Measurements from ENCODE around the gene GLDN.

Gene GLDN

DNA sequence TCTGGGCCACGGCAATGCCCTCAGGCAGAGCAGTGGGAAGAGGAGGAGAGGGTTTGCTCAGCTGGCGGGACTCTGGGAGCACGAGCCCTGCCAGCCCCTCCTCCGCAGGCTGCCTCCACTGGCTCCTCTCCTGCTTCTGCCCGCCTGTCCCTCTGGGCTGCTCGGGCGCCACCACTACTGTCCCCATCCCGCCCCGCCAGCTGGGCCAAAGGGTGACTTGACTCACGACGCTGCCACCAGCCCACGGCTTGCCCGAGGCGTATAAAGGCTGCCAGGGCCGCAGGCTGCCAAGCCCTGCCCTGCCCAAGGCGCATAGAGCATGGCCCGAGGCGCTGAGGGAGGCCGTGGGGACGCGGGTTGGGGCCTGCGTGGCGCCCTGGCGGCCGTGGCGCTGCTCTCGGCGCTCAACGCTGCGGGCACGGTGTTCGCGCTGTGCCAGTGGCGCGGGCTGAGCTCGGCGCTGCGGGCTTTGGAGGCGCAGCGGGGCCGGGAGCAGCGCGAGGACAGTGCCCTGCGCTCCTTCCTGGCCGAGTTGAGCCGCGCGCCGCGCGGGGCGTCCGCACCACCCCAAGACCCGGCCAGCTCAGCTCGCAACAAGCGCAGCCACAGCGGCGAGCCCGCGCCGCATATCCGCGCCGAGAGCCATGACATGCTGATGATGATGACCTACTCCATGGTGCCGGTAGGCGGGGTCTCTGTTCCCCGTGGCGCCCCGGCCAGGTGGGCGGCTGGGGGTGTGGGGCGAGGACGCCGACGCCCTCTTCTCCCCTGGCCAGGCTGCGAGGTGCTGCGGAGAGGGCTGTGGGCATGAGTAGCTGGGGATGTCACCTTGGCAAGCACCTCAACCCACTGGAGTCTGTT, at the start of gene GLDN:
TSS of gene GLDN (plus strand) at position 290 of the 861 bp plus-strand sequence. CDS start at position 320, 30 bp downstream.
- no peak for DNase-seq (ENCODE audit: low read depth in 2 of 2, low spot score in 1 of 2)

DNA sequence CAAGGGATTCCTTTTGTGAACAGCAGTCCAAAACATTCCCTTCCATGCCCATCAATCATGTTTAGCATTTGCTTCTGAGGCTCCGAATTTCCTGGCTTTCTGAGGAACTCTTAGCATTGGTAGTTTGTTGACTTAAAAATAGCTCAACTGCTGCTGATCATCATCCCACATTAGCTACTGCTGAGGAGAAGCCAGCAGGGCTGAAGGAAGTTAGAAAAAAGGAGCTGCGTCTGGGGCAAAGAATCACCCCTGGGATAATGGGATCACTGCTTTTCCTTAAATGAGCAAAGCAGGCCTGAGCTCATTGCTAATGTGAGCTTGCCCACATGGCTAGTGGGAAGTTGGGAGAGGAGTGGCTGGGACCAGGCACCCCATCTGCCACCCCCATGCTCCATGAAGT, 42.8 kb upstream of the GLDN start:
- DNase-seq (ENCODE audit: low read depth in 2 of 2, low spot score in 1 of 2), result no peak

DNA sequence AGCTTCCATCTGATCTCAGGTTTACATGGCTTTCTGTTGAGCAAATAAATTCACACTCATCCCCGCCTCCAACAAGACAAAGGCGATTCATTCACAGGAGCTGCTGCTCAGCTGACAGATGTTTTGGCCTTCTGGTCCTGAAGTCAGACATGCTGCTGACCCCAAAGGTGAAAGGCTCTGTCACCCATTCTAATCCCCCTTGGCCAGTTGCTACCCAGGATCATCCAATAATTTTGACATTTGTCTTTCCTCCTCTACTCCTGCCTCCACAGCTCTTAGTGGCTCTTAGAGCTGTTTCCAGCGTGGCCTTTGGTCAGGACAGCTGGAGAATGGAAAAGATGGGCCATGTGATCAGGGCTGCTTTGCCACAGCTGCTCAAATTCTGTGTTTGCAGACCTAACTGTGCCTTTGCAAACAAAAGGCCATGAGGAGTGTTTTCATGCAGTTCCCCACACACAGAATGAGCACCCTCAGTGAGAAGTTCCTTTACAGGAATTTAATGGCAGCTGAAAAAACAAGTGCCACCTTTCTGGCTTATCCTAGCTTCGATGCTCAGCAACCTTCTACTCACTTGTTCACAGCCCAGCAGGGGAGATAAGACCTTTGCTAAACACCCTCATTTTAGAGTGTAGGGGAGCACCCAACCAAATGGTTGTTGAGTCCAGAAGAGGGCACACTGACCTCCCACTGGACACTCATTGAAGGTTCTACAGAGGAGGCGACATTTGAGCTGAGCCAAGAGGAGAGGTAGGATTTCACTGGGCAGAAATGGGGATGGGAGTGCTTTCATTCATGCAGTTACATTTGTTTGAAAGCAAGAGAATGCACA, 42.1 kb upstream of the GLDN start:
- DNase-seq (ENCODE audit: low read depth in 2 of 2, low spot score in 1 of 2), result no peak

DNA sequence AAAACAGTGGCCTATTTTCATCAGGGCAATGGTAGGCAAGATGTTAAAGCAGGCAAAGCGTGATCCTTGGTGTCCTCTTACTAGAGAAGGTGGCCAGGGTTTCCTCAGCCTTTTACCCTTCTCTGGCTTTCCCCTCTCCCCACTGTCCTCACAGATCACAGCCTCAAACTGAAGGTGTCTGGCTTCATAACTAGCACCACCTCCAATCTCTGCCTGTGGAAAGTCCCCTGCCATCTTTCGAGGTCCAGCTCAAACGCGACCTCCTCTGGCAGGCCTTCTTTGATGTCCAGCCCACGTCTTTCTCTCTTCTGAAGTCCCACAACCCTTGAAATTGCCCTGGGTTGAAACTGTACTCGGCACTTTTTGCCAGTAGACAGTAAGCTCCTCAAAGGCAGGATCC, 39.0 kb upstream of the GLDN start:
- no peak for DNase-seq (ENCODE audit: low read depth in 2 of 2, low spot score in 1 of 2)

DNA sequence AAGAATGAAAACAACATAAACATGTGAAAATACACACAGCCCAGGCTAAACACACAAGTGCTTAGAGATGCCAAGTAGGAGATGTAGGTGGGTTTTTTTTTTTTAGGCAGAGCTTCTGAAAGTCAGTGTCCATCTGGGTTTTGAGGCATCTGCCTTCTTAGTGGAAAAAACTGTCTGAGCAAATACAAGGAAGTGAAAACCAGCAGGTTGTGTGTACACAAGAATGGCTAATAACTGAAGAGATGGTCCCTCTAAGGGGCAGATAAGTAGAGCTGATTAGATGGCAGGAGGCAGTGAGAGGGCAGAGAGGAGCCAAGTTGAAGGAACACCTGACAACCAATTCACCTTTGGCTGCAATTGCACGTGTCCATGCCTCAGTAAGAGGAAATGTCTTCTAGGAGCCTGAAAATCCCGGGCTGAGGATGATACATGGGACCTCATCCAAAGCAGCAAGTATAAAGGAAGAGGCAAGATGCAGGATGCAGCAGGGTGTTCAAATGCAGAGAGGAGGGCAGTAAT, 37.9 kb upstream of the GLDN start:
- no peak for DNase-seq (ENCODE audit: low read depth in 2 of 2, low spot score in 1 of 2)

DNA sequence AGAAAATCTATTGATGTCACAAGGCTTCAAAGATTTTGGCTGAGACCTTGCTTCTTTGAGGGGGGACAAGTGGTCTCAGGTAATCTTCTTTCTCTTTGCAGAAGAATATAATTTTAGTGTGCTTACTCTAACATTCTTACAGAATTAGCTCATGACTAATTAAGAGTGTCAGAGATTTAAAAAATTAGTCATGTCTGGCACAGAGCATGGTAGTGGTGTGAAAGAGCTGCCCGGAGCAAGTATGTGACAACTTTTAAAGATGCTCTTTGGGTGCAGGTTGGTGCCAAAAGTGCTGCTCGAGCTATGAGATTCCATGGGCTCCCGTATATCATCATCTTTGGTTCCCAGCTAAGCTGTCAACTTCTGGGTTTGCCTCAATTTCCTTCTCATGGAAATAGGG, 34.1 kb upstream of the GLDN start:
- no peak for DNase-seq (ENCODE audit: low read depth in 2 of 2, low spot score in 1 of 2)

DNA sequence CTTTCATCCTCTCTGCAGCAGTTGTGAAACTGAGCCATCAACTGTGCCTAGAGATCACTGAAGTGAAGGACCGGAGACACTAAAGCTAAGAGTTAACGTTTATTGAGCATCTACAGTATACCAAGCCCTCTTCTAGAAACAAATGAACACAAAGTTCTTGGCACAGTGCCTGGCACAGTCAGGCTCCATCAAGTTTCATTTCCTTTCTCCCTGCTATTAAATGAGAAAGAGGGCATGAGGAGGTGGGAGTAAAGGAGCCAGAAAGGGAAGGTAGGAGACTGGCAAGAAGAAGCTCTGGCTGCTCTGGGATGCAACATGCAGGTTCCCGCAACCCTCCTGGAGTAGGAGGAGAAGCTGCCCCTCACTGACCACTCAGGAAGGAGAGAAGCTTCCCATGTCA, 33.6 kb upstream of the GLDN start:
- no peak for DNase-seq (ENCODE audit: low read depth in 2 of 2, low spot score in 1 of 2)

DNA sequence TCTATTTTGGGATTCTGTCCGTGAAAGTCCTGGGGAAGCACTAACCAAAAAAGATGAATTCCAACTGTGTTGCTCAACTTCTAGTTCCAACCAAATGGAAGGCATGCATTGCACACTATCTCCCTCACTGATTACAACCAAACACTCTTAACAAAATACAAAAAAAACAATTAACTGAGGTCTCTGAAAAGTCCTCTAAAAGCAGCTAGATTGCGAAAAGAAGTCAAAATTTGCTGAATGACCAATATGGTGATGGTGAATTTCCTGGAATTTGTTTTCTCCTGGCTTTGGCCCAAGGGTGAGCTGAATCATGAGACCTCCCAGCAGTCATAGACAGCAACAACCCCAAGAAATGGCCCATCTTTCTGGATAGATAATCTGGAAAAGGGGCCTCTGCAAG, 31.4 kb upstream of the GLDN start:
- DNase-seq (ENCODE audit: low read depth in 2 of 2, low spot score in 1 of 2), result no peak

DNA sequence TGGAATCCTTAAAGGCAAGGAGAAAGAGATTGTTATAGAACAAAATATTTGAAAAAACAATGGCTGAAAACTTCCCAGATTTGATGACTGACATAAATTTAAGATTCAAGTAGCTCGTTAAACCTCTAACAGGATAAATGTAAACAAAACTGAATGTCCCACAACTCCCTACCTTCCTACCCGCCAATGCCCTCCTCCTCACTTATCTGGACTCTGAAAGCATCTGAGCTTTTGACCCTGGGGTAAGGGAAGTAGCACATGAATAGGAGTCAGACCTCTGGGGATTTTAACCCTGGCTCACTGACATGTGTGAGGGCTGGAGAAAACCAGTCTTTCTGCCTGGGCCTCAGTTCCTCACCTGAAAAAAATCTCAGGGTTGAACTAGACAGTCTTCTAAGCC, 29.9 kb upstream of the GLDN start:
- no peak for DNase-seq (ENCODE audit: low read depth in 2 of 2, low spot score in 1 of 2)

DNA sequence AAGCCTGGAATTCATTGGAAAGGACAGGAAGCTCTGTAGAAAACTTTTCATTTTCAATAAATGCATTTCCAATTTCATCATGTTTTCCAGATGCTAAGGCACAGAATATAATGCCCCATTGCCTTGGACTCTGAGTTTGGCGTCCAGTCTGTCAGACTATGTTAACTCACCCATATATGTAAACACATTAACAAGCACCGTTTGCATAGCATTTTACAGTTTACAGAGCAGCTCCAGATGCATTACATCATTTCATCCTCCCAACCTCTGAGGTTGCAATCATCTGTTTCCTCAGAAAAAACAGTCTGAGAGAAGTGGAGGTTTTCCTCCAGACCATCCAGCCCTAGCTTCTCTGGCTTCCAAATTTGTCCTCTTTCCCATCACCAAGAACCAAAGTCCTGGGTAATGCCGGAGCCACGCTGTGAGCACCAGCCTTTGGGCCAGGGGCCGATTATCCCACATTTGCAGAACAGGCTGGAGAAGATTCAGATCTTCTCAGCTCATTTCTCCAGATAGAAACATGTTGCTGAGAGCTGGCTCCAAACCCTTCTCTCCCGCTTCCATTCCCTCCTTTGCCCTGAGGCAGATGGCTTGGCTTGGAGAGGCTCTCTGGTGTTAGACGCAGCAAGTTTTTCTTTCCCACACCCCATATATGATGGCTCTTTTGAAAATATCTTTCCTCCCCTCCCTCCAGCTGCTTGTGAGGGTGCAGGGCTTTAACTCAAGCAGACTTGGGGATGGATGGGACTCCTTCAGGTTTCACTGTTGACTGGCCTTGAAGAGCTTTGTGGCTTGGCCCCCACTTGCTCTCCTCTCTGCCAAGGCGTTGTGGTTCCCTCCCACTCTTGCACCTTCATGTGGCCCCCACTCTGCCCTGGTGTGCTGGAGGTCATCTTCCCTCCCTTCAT, 29.0 kb upstream of the GLDN start:
- no peak for DNase-seq (ENCODE audit: low read depth in 2 of 2, low spot score in 1 of 2)

DNA sequence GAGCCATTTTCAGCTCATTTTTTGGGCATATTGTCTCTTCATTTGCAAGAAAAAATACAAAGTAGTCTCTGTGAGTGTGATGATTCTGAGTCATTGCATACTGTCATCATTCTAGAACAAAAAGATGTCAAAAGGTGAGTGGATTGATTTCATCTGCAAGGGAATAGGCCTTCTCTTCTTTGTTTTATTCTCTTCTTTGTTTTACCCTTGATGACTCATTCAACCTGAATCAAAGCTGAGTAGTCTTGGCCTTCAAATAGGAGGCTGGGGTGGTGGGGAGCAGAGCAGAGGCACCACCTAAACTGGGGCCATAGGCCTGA, 28.4 kb upstream of the GLDN start:
- DNase-seq (ENCODE audit: low read depth in 2 of 2, low spot score in 1 of 2), result no peak

DNA sequence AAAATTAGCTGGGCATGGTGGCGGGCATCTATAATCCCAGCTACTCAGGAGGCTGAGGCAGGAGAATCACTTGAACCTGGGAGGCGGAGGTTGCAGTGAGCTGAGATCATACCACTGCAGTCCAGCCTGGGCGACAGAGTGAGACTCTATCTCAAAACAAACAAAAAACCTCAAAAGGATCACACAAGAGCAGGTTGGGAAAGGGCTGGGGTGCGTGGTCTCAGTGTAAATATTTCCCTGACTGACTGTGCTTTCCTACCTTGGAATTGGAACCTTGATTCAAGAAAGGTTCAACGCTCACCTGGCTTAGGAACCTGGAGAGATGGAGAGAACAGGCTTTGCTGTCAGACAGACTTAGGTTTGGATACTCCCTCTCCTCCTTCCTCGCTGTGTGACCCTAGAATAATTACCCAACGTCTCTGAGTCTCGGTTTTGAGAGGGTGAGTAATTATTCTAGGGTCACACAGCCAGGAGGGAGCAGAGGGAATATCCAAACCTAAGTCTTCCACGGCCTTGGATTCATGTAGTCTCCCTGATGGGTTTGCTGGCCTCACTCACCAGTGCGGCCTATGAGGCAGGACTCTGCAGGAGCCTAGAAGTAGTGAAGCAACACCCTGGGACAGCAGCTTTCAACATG, 27.7 kb upstream of the GLDN start:
- DNase-seq (ENCODE audit: low read depth in 2 of 2, low spot score in 1 of 2), result no peak

DNA sequence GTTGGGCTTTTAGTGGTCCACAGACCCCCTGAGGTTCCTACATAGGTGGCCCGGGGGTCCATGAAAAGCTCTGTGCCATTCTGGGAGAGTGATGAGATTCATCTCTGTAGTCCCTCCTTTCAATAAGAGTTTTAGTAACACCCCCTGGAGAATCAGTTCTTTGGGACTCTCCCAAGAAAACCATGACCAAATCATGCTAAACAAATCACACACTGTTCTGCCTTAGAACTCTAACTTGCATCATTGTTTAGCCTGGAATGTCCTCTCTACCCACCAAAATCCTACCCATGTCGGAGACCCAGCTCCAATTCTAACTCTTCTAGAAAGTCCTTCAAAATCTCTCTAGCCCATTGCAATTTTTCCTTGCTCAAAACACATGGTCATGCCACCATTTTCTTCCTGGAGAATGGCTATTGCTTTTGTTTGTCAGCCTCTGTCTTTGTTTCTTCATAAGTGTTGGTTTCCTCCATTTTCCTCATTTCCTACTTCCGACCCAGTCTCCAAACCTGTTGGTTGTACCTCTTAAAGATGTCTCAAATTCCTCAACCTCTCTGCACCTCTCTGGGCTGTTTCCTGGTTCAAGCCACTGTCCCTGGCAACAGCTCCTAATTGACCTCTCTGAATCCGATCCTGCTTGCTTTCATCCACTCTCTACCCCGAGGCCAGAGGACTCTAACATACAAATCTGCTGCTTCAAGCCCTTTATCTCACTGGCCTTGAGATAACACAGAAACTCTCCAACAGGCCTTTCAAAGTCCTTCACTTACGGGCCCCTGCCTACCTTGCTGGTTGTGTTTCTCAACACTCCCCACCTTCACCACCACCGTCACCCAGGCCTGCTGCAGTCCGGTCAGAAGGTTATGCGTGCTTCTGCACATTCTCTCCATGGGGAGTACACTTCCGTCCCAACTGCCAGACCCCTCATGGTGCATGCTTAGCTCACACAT, 26.8 kb upstream of the GLDN start:
- DNase-seq (ENCODE audit: low read depth in 2 of 2, low spot score in 1 of 2), result no peak

DNA sequence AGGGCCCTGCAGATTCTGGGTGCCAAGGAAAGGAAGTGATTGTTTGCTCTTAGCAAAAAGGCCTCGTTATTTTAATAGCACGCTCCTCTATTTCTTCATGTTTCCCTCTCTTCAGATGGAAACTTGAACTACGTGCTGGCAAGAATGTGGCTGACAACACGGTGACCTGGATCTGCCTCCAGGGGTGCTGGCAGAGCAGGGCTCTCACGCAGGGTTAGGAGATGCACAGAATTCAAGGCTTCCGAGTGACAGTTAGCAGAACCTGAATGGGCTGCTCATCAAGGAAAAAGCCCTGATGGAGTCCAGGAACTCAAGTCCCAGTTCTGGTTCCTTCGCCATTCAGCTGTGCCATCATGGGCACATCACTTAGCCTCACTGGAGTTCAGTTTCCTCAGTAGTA, 25.7 kb upstream of the GLDN start:
- DNase-seq (ENCODE audit: low read depth in 2 of 2, low spot score in 1 of 2), result no peak

DNA sequence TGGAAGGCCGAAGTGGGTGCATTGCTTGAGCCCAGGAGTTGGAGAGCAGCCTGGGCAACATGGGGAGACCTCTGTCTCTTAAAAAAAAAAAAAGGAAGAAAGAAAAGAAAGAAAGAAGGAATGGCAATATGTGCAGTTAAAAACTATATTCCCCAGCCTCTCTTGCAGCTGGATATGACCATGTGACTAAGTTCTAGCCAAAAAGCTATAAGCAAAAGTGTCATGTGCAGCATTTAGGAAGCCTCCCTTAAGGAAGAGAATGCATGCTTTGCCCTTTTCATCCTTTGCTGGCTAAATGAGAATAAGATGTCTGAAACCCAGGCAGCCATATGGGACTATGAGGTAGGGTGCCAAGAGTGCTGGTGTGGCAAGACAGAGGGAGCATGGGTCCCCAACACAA, 24.8 kb upstream of the GLDN start:
- no peak for DNase-seq (ENCODE audit: low read depth in 2 of 2, low spot score in 1 of 2)

DNA sequence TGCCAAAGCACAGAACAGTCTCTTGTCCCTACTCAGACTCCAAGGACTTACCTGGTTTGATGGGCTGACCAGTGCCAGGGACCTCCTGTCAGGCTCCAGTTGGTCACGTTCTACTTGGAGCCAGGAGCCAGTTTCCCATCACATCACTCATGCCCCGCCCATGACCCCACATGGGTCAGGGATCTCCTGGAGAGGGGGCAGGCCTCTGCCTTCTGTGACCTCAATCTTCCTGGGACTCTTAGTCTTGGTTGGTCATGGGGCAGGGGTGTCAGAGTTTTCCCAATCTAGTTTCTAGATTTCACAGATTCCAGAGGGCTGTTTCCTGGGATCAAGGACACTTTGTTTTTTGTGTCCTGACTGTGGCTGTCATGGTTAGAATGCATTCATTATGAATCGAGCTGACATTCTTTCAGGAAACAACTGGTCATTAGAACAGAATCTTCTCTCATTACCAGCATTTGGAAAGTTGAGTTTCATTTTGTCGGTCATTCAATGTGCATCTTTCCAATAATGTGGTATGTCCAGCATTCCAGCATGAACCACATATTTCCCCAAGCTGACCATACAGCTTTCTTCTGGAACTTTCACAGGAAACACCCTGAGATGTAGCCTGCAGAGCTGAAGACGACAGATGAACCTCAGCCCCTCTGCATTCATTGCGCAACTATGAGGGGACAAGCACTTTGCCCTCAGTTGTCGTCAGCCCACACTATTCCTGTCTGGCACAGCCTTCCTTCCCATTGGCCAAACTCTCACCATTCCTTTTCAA, 22.9 kb upstream of the GLDN start:
- no peak for DNase-seq (ENCODE audit: low read depth in 2 of 2, low spot score in 1 of 2)

DNA sequence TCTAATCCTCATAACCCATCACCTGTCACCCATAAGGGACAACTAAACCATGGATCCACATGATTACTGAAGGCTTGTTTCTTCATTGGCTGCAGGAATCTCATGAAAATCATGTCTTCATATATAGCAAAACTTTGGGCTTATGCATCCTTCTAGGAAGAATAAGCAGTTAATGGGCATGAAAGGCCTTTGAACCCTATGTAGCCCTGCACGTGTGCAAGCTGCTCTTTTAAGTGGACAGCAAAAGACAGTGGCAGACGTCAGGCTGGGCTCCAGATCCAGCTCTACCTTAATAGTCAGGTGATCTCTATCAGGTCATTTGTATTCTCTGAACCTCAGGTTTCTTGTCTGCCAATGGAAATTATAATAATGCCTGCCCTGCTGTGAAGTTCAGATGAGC, 21.9 kb upstream of the GLDN start:
- DNase-seq (ENCODE audit: low read depth in 2 of 2, low spot score in 1 of 2), result no peak

DNA sequence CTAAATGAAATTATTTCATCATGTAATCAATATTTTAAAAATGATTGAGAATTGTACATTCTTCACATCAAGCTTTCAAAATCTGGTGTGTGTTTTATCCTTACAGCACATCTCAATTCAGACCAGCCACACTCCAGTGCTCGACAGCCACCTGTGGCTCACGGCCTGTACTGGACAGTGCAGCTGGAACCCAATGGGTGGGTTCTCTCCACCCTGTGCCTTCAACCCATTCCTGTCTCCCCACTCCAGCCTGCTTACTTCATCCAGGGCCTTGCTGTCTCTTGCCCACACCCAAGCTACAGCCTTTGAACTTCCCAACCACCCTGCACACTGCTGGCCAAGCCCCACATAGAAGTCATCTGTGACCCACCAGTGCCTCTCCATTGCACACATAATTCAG, 20.6 kb upstream of the GLDN start:
- no peak for DNase-seq (ENCODE audit: low read depth in 2 of 2, low spot score in 1 of 2)

DNA sequence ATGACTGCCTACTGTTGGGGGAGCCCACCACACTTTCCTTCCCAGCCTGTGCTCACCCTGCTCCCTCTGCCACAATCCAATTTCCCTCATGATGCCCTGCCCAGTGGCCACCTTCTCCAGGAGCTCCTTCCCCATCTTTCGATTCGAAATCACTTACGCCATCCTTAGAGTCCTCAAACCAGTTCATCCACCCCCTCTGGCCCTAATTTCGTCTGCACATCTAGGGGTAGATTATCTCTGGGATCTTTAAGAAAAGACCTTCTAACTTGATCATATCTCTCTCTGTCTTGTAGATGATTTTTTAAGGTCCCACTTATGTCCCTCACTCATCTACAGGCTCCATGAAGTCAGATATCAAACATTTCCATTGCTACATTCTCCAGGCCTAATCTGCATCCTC, 20.1 kb upstream of the GLDN start:
- no peak for DNase-seq (ENCODE audit: low read depth in 2 of 2, low spot score in 1 of 2)
